Stimulated activated CD8-positive, alpha-beta memory T cell treated with anti-CD3 and anti-CD28 coated beads, Interleukin-15, amount 100 ng/mL, for 1 hour (primary cell): Measurements from ENCODE around the gene DENND1C.
"Not testable (repeated sequence)": the region's sequence is repeated elsewhere in the genome, so short reads cannot be mapped to it uniquely, and the experiment has no call there.

Experiments
- DNase-seq: peaks from one replicate; pipeline ENCODE4 v3.0.0-alpha.2; 2020; ENCODE audit warnings: low read depth

DENND1C gene

GRCh38 chr19:6453951-6454565, 27.5 kb downstream of the DENND1C start:
- no peak for DNase-seq

- DNase-seq = no peak
Observed at GRCh38 chr19:6452899-6453298, 28.7 kb downstream of the DENND1C start.

- no peak for DNase-seq
Observed at GRCh38 chr19:6452223-6452614, 29.4 kb downstream of the DENND1C start.

GRCh38 chr19:6451583-6452222, 29.9 kb downstream of the DENND1C start:
- DNase-seq = no peak

- DNase-seq = no peak
Observed at GRCh38 chr19:6450166-6450565, 31.4 kb downstream of the DENND1C start.

GRCh38 chr19:6448045-6448444, 33.5 kb downstream of the DENND1C start:
- no peak for DNase-seq

- no peak for DNase-seq
Observed at GRCh38 chr19:6446452-6446851, 35.1 kb downstream of the DENND1C start.

- no peak for DNase-seq
Observed at GRCh38 chr19:6443986-6444385, 37.6 kb downstream of the DENND1C start.

GRCh38 chr19:6442087-6442688, 39.4 kb downstream of the DENND1C start:
- DNase-seq = no peak

- no peak for DNase-seq
Observed at GRCh38 chr19:6440905-6441304, 40.7 kb downstream of the DENND1C start.

- DNase-seq = no peak
Observed at GRCh38 chr19:6439743-6440142, 41.8 kb downstream of the DENND1C start.

GRCh38 chr19:6433663-6434062, 47.9 kb downstream of the DENND1C start, which contains the start of gene SLC25A41:
TSS of gene SLC25A41 (minus strand) at chr19:6433763. CDS start at chr19:6433693, 70 bp downstream.
- no peak for DNase-seq

GRCh38 chr19:6433165-6433564, 48.4 kb downstream of the DENND1C start:
- no peak for DNase-seq

- no peak for DNase-seq
Observed at GRCh38 chr19:6431891-6432290, 49.7 kb downstream of the DENND1C start.

- DNase-seq = no peak
Observed at GRCh38 chr19:6429419-6430221, 52.0 kb downstream of the DENND1C start.

GRCh38 chr19:6428692-6429418, 52.7 kb downstream of the DENND1C start:
- DNase-seq = not testable (repeated sequence)

- DNase-seq = no peak
Observed at GRCh38 chr19:6427131-6427530, 54.5 kb downstream of the DENND1C start.

- DNase-seq = no peak
Observed at GRCh38 chr19:6425732-6426620, 55.6 kb downstream of the DENND1C start.

- DNase-seq = peak; percentile 98
Observed at GRCh38 chr19:6424939-6425731, 56.5 kb downstream of the DENND1C start.
